OCI-LY3 (cell line): ENCODE results near the gene ALDH1B1.

Experiments
- H2AFZ ChIP-seq: fragments of 200-600, 300-600 bp; shearing (Covaris generic); 2 replicates; pipeline ENCODE4 v1.6.0; 2014; ENCODE audit warnings: antibody characterized with exemption, low read depth, low read length
- H3K27ac ChIP-seq: fragments of 200-600, 300-600 bp; sonication (generic); 2 replicates; pipeline ENCODE4 v1.5.1; 2014; ENCODE audit warnings: mild to moderate bottlenecking, low read length, moderate library complexity, mixed read lengths
- H3K27me3 ChIP-seq: fragments of 200-600, 300-600 bp; sonication (generic); 2 replicates; pipeline ENCODE4 v1.6.1; 2014; ENCODE audit warnings: low read depth, low read length, mixed read lengths
- H3K36me3 ChIP-seq: fragments of 200-600, 300-600 bp; sonication (generic); replicated peaks from 2 replicates; pipeline ENCODE3; 2014; ENCODE audit warnings: low read depth, low read length, mixed read lengths
- H3K4me1 ChIP-seq: fragments of 300-600, 200-600 bp; sonication (generic); 2 replicates; pipeline ENCODE4 v1.6.1; 2014; ENCODE audit warnings: low read length, mixed read lengths
- H3K4me2 ChIP-seq: fragments of 200-600, 300-600 bp; sonication (generic); 2 replicates; pipeline ENCODE4 v1.6.1; 2014; ENCODE audit warnings: low read length, mixed read lengths
- H3K4me3 ChIP-seq: fragments of 300-600, 200-600 bp; sonication (generic); 2 replicates; pipeline ENCODE4 v1.5.1; 2014; ENCODE audit warnings: antibody characterized with exemption, mild to moderate bottlenecking, low read length, moderate library complexity
- H3K79me2 ChIP-seq: fragments of 300-600, 200-600 bp; shearing (Covaris generic); 2 replicates; pipeline ENCODE4 v1.6.1; 2014; ENCODE audit warnings: mild to moderate bottlenecking, low read length, mixed read lengths
- H3K9ac ChIP-seq: fragments of 300-600, 200-600 bp; shearing (Covaris generic); 2 replicates; pipeline ENCODE4 v1.6.0; 2014; ENCODE audit warnings: mild to moderate bottlenecking, low read length, moderate library complexity
- H3K9me3 ChIP-seq: fragments of 200-600, 300-600 bp; shearing (Covaris generic); 2 replicates; pipeline ENCODE4 v1.6.1; 2014; ENCODE audit warnings: low read length, mixed read lengths; ENCODE audit not compliant: insufficient read depth
- H4K20me1 ChIP-seq: fragments of 200-600, 300-600 bp; sonication (generic); 2 replicates; pipeline ENCODE4 v1.6.1; 2016; ENCODE audit warnings: low read length, mixed read lengths; ENCODE audit not compliant: insufficient read depth
- EZH2phosphoT487 ChIP-seq: fragments of 200-600 bp; shearing (Covaris generic); IDR thresholded peaks from 2 replicates; pipeline ENCODE4 v1.6.1; 2018; ENCODE audit warnings: antibody characterized with exemption, mixed run types, low read depth
- TF ChIP-seq, protein P1 (sequence below): fragments of 200-600, 300-600 bp; sonication (generic); IDR thresholded peaks from 2 replicates; pipeline ENCODE4 v1.5.1; 2014; ENCODE audit warnings: antibody characterized with exemption, low read length, low read depth

ALDH1B1 gene

DNA sequence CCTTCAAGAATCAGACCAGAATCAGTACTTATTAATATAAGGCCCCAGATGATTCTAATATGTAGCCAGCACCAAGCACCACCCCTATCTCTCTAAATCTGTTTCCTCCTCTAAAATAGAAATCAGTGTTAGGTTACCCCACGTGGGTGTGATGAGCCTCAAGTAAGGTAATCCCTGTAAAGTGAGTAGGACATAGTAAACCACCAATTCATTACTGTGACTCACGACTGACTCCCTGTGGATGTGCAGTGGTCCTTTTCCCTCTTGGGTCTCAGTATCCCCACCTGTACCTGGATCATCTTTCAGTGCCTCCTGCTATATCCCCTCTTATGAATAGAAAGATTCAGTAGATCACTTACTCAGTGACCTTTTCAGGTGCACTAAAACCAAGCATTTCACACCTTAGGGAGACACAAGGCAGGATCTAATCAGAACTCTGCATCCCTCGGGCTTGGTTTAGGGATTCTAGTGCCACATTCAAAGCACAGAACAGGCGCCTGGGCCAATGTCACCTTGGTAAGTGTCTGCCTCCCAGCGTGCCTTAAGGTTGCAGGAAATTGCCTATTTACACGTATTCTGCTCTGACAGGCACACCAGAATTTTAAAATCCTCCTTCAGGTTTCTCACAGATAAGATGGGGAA, 12.2 kb upstream of the ALDH1B1 start:
- H2AFZ ChIP-seq = no peak overlapping the region
- no peak for TF ChIP-seq EZH2phosphoT487
- TF ChIP-seq, protein P1, sequence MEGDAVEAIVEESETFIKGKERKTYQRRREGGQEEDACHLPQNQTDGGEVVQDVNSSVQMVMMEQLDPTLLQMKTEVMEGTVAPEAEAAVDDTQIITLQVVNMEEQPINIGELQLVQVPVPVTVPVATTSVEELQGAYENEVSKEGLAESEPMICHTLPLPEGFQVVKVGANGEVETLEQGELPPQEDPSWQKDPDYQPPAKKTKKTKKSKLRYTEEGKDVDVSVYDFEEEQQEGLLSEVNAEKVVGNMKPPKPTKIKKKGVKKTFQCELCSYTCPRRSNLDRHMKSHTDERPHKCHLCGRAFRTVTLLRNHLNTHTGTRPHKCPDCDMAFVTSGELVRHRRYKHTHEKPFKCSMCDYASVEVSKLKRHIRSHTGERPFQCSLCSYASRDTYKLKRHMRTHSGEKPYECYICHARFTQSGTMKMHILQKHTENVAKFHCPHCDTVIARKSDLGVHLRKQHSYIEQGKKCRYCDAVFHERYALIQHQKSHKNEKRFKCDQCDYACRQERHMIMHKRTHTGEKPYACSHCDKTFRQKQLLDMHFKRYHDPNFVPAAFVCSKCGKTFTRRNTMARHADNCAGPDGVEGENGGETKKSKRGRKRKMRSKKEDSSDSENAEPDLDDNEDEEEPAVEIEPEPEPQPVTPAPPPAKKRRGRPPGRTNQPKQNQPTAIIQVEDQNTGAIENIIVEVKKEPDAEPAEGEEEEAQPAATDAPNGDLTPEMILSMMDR = no peak
- H3K9ac ChIP-seq = no peak overlapping the region
- H3K4me2 ChIP-seq = no peak overlapping the region
- H3K79me2 ChIP-seq = no peaks in the 10 kb centered on the region
- H3K27me3 ChIP-seq = no peaks in the 10 kb centered on the region; the same call in 1 of the 2 replicates
- H3K4me3 ChIP-seq = no peak overlapping the region
- no peaks in the 10 kb centered on the region for H4K20me1 ChIP-seq
- no peaks in the 10 kb centered on the region for H3K4me1 ChIP-seq
- H3K27ac ChIP-seq = no peak overlapping the region
- H3K36me3 ChIP-seq = no peaks in the 10 kb centered on the region
- peaks cover 10% of the 10 kb centered on the region; the same call in 1 of the 2 replicates for H3K9me3 ChIP-seq

DNA sequence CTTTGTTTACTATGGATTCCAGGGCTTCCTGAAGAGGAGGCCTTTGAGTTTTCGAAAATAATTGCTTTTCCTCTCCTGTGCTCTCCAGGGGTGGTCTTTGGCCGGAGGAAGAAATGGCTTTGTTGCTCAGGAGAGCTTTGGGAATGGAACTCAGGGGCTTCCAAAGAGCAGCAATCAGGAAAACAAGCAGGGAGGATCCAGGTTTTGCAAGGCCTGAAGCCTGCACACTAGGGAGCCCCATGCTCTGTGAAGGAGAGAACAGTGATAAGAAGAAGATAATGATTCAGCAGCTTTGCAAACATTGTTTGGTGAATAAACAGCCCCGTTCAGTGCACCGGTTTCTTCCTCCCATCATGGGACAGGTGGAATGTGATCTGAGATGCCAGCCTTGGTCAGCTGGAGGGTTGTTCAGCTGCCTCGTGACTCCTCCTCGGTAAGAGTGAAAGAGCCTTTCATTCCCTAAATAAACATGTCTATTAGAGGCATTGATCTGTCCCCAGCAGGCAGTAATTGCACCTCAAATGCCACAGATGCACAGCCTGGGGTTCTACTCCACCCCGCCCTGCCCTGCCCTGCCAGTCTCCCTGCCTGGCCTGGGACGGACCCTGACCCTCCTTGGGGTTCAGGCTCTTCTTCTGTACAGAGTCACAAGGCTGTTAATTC, 11.5 kb upstream of the ALDH1B1 start:
- Histone ChIP-seq H3K27ac (no peak overlapping the region), H3K9ac (no peak overlapping the region)

DNA sequence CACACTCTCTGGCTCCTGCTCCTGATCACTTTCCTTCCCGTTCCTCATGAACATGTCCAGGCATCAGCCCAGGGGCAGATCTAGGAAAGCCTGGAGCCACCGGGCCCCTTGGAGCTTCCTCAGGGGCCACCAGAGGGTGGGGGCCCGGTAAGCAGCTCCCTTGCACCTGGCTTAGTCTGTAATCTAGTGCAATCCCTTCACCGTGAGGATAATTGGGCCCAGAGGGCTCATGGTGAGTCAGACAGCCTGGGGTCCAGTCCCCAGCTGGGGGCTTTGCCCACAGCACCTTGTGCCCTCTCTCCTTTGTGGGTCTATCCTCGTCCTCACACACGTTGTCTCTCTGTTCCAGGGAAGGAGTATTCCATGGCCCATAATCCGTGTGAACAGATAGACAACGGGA, 10.4 kb upstream of the ALDH1B1 start:
- Histone ChIP-seq H3K27me3 (no peaks in the 10 kb centered on the region; the same call in 1 of the 2 replicates), H3K4me1 (no peaks in the 10 kb centered on the region), H3K79me2 (no peaks in the 10 kb centered on the region), H3K9me3 (peaks cover 15% of the 10 kb centered on the region; the same call in 1 of the 2 replicates), H3K9ac (no peak overlapping the region), H3K27ac (no peak overlapping the region), H3K4me3 (no peak overlapping the region), H2AFZ (no peak overlapping the region), H4K20me1 (no peaks in the 10 kb centered on the region), H3K4me2 (no peak overlapping the region), H3K36me3 (no peaks in the 10 kb centered on the region)
- TF ChIP-seq EZH2phosphoT487 = no peak
- TF ChIP-seq, protein P1 = no peak

More for the DNA sequence above, 11.5 kb upstream of the ALDH1B1 start:
- Histone ChIP-seq H3K27me3 (no peaks in the 10 kb centered on the region; the same call in 1 of the 2 replicates), H3K36me3 (no peaks in the 10 kb centered on the region), H3K4me1 (no peaks in the 10 kb centered on the region), H3K9me3 (peaks cover 15% of the 10 kb centered on the region; the same call in 1 of the 2 replicates), H3K79me2 (no peaks in the 10 kb centered on the region), H3K4me2 (no peak overlapping the region), H2AFZ (no peak overlapping the region), H4K20me1 (no peaks in the 10 kb centered on the region), H3K4me3 (no peak overlapping the region)
- TF ChIP-seq, protein P1 = no peak
- no peak for TF ChIP-seq EZH2phosphoT487
